ENCODE data around the gene KRT37.

Gene KRT37

DNA sequence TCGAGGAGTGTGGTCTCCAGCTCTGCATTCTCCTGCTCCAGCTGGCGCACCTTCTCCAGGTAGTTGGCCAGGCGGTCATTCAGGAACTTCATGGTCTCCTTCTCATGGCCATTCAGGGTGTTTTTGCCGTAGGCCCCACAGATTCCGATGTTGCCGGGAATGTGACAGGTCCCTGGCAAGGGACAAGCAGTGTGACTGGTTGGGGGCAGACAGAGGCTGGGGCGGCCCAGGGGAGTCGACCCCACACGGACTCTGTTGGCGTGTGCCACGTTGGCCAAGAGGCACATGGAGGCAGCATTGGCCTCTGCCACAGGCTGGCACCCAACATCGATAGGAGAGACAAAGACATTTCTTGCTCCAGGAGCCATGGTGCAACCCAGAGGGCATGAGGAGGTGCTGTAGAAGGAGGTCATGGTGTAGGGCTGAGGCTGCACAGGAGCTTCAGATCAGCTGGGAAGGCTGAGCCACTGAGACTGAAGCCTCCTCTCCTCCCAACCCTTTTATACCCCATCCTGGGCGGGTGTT lies at the start of gene KRT37:
KRT37 (minus strand) TSS at position 475 of the 525 bp plus-strand sequence; CDS start at position 413, 62 bp downstream.
- no peak for DNase-seq

DNA sequence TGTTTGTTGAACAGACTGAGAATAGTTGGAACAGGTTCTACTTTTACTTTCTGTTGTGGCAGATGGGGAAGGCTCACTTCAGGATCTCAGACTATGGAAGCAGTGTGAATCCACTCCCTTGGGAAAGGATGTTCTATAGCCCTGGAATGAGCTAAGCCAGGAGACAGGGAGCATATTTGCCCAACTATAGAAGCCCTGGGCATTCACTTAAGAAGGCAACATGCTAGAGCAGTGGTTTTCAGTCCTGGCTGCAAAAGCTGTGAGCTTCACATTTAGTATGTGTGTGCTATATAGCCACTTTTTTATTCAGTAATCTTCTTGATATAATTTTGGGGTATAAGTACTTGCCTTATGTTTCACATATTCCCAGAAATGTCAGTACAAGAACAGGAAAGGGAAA lies 44.0 kb upstream of the KRT37 start:
- no peak for DNase-seq

DNA sequence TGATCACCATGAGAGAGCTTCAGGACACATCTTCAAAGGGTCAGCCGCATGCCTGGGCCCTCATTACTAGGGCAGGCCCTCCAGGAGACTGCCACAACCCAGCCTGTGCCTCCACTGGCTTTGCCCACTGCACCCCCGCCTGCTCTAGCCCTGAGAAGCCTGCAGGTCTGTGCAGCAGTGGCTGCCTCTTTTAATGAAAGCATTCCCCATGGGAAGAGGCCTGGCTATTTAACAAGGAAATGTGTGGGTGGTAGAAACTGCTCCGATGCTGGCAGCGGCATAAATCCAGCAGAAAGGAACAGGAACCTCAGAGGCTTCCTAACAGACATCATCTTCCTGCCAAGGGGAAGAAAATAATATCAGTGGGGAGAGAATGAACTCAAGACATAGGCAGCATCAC lies 43.2 kb upstream of the KRT37 start:
- no peak for DNase-seq

DNA sequence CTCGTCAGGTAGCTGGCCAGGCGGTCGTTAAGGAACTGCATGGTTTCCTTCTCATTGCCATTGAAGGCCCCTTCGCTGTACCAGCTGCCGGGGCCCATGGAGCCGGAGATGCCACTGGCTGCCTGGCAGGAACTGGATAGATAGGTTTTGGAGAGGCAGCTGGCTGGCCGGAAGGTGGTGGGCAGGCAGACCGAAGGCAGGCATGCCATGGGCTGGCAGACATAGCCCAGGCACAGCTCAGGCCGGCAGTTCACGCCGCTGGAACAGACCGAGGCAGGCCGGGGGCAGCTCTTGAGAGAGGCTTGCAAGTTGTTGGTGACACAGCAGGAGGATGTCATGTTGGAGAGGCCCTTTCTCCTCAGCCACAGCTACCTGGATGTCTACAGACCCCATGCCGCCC lies 42.6 kb upstream of the KRT37 start, which contains the start of gene KRT32:
KRT32 (minus strand) TSS at position 399 of the 400 bp plus-strand sequence; CDS start at position 338, 61 bp downstream.
- DNase-seq = no peak

DNA sequence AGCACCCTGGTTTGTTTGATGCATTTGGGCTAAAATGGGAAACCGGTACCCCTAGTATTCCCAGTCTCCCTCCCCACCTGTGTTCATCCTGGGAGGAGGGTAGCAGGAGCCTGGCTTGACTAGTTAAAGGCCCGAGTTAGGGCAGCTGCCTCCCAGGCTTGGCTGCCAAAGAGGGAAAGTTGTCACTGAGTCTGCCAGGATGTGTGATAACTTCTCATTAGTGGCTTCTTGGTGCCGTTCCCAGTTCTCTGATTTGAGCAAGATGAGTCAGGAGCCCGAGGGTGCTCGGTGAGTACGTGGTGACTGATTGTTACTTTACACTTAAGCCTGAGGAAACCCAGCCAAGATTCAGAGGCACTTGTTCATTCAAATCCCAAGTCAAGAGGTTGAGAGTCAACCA lies 40.3 kb upstream of the KRT37 start:
- no peak for DNase-seq

DNA sequence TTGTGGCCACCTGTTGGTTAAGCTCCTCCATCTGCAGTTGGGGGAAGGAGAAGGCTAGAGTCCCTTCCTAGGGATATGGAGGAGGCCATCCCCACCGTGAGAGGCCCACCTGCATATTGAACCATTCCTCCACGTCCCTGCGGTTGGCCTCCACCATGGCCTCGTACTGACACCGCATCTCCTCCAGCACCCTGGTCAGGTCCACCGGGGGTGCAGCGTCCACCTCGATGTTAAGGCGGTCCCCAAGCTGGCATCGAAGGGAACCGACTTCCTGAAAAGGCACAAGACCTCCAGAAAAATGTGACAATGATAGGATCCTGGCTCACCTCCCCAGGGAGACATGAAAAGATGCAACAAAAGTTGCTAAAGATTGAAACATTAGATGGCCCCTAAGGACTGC lies 39.8 kb upstream of the KRT37 start:
- no peak for DNase-seq

DNA sequence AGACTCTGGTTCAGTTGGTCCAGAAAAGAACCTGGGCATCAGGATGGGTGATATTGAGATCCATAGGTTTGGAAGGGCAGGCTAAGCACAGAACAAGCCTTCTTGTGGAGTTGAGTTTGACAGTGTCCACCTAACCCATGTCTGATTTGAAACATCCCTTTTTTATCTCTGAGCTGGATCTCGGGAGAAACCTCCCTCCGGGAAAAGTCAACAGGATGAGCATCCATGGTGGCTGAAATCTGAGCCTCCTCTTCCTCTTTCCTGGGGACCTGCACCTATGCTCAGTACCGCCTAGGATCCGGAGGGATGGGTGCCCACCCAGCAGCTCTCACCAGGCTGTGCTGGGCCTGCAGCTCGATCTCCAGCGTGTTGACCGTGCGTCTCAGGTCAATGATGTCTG lies 39.4 kb upstream of the KRT37 start:
- no peak for DNase-seq

DNA sequence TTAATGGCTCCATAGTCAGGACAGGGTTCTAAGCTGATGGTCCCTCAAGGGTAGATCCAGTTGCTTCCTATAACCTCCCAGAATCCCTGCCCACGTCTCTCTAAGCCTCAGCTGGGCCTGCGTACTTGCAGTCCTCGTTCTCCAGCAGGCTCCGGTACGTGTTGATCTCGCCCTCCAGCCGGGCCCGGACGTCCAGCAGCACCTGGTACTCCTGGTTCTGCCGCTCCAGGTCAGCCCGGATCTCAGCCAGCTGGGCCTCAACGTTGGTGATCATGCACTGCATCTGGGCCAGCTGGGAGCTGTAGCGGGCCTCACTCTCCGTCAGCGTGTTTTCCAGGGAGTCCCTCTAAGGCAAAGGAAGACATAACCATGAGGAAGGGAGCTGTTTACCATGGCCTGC lies 38.3 kb upstream of the KRT37 start:
- DNase-seq = no peak

DNA sequence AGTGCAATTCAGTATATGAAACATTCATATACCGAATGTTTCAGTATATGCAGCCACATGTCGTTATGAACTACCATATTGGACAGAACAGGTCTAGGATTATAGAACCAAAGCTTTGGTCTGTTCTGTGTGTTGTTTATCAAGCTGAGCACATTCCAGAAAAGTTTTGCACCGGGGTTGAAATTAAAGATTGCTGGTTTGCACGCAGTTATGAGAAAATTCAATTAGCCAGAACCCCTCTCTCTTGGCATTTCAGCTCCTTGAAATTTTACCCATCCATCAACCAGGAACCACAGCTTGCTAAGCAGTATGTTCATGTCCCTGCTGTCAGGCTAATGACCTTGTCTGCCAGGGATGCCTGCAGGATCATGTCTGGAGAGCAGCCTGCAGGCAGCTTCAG lies 33.3 kb upstream of the KRT37 start:
- no peak for DNase-seq

DNA sequence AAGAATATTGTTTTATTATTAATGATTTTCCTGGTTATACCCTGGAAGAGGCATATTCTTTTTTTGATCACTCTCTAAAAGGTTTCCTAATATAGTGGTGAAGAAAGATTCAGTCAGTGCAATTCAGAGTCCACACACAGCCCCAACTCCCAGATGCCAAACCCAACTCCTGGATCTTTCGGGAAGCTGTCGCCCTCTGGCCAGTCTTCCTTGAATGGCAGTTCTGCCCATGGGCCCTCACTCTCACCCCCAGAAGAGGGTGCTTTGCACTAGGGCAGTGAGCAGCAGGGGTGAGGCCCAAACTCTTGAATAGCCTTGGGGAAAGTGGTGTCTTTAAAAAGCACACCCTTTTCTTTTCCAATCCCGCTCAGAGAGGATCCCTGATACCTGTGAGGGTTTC lies 31.8 kb upstream of the KRT37 start:
- DNase-seq = no peak

DNA sequence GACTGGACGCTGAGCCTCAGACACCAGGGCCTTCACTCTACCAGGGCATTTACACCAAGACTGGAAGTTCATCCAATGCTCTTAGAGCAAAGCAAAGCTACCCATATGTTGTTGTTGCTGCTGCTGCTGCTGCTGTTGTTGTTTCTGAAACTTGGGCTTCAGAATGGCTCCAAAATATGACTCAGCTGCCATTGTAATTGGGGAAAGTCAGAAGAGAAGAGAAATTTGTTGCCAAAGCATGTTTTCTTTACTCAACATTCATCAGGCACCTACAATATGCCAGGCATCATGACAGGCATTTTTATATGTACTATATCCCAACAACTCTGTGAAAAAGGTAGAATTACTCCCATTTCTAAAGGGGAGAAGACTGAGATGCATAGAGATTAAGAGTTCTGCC lies 30.9 kb upstream of the KRT37 start:
- DNase-seq = no peak

DNA sequence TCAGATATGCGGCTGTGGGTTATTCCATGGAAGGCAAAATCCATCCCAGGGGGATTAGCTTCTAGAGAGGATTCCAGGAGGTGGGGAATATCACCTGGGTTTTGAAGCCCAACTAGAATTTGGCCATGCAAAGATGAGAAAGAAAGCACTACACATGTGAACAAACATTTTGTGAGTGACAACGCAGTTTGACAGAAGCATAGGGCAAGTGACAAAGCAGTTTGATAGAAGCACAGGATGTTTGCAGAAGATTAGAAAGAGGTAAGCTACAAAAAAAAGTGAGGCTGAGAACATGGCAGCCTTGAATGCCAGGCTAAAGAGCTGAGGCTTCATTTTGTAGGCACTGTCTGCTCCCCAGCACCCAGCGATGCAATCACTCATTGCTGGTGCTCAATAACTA lies 28.7 kb upstream of the KRT37 start:
- no peak for DNase-seq

DNA sequence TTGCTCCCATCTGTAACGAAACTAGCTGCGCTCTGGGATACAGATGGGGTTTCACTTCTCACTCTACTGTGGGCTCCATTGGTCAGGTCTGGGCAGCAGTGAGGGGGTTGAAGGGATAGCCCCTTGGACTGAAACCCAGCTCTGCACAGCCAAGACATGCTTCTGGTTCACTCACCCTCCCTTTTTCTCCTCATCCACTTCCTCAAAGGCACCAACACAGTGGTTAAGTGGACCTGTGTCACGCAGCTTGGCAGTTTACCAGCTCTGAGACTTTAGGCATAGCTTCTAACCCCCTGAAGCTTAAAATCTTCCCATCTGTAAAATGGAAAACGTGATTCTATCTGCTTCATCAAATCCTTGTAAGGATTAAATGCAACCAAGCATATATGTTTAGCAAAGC lies 27.9 kb upstream of the KRT37 start:
- DNase-seq = no peak

DNA sequence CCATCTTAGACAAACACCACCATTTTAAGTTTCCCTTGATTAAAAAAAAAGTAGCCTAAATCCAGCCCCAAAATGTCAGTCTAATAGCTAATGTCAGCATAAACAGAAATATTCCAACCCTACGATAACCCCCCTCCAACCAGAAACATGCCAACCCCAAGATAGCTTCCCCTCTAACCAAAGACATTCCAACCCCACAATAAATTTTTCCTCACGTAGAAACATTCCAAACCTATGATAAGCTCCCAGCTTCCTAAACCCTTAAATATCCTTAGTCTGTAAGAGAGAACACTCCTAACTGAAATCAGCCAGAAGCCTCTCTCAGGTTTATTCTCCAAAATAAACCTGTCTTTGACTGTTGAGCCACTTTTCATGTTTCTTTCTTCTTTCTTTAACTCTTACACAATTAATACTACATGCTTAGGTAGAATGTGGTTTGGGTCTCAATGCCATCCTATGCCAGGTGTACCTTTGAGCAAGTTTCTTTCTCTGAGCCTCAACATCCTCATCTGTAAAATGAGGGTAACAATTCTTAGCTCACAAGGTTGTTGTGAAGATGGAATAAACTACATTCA lies 26.9 kb upstream of the KRT37 start:
- DNase-seq = no peak

DNA sequence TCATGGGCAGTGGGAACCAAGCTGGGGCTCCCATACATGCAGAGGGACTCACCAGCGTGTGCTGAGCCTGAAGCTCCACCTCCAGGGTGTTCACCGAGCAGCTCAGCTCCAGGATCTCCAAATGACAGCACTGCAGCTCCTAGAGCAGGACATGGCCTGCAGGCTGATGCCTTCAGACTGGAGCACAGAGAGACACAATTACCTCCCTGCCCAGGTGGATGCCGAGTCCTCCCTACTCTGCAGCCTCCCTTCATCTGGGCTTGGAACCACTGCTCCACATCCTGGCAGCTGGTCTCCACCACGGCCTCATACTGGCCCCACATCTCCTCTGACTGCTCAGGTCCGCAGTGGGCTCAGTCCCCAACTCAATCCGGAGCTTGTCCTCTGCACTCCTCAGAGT lies 24.6 kb upstream of the KRT37 start:
- DNase-seq = no peak

DNA sequence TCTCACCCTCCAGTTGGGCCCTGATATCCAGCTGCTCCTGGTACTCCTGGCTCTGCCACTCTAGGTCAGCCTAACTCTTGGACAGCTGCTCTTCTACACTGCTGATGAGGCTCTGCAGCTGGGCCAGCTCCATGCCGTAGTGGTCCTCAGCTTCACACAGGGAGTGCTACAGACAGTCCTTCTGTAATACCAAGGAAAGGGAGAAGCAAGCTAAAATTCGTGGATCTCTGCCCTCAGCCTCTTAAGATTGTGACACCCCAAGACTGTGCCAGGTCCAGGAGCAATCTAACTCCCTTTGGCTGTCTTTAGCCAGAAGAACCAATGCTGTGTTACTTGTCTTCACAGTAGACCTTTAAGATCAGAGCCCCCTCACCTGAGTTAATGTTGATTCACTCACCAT lies 24.1 kb upstream of the KRT37 start:
- DNase-seq = no peak

DNA sequence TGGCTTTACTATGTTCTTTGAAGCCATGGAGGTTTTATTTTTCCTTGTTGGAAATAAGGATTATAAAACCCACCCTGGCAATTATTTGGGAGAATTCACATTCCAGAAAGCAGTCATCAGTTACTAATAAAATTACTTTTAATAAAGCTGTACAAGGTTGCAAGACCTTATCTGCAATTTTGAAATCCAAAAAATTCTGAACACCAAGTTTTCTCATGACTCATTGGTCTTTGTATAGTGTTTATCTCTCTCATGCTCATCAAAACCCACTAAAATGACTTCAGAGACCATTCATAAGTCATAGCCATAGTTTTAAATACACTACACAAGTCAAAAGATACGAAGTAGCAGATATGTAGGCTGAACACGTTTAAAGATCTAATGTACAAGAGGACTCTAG lies 22.4 kb upstream of the KRT37 start:
- DNase-seq = no peak

DNA sequence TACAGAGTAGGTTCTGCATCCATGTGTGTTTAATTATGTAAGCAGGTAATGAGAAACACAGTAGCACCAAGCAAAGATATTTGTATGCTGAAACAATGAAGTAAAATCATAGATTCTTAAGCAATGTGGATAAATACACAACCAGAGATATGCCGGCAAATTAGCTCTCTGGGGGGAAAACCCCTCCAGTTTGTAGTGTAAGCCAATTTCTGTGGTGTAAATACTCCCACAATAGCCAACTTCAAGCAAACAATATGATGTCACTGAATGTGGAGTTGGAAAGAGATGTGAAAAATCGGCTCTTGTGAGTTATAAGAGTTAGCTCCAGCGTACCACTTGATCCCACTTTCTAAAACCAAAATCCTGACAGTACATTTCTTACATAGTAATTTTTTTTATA lies 20.3 kb upstream of the KRT37 start:
- no peak for DNase-seq

DNA sequence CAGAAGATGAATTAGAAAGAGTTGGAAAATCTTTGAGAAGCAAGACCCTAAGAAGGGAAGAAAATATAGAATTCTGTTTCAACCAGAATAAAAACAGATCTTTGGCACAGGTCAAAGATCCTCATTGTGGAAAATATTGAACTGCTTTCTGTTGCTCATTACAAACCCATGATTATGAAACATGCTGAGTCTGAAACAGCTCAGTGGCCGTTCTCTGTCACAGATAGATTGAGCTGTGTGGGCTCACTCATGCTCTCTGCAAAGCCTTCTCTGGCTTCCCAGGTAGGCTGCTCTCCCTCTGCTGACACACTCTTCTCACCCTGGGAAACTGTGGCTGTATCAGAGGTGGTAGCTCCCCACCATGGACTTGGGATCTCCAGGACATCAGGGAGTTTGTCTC lies 19.8 kb upstream of the KRT37 start:
- DNase-seq = no peak

DNA sequence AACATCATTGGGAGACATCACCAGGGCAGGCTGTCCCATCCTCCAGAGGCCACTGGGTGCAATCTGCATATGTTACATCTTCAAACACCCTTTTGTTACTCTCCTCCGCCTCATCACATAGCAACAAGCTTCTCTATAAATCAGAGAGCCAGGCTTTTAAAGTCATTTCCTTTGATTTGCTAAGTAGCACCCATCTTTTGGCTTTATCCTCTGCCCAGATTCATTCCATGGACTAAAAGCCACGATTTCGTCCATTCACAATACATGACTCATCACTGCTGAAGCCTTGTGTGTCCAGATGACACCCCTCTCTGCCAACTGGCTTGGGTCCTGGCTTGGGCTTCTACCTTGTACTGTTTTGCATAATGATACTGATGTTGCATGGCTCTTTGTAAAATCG lies 18.4 kb upstream of the KRT37 start:
- no peak for DNase-seq

DNA sequence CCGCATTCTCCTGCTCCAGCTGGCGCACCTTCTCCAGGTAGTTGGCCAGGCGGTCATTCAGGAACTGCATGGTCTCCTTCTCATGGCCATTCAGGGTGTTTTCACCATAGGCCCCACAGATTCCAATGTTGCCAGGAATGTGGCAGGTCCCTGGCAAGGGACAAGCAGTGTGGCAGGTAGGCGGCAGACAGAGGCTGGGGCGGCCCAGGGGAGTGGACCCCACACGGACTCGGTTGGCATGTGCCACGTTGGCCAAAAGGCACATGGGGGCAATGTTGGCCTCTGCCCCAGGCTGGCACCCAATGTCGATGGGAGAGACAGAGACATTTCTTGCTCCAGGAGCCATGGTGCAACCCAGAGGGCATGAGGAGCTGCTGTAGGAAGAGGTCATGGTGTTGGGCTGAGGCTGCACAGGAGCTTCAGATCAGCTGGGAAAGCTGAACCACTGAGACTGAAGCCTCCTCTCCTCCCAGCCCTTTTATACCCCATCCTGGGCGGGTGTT lies 16.2 kb upstream of the KRT37 start, which contains the start of gene KRT38:
KRT38 (minus strand) TSS at position 453 of the 503 bp plus-strand sequence; CDS start at position 391, 62 bp downstream.
- no peak for DNase-seq

DNA sequence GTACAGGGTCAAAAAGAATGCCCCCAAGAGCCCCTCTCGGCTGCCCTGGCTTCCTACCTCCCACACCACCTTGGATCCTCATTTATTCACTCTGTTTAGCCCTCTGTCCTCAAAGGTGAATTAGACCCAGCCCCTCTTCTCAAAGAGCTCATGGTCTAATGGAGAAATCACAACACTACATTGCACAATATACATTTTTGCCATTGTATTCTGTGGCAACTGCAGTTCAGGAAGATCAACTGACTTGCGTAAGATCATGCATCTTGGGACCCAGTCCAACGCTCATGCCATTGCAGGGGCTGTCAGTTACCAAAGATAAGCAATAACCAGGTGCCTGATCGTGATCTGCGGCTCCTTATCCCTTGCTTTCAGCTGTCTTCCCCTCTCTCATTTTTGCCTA lies 15.0 kb upstream of the KRT37 start:
- no peak for DNase-seq

DNA sequence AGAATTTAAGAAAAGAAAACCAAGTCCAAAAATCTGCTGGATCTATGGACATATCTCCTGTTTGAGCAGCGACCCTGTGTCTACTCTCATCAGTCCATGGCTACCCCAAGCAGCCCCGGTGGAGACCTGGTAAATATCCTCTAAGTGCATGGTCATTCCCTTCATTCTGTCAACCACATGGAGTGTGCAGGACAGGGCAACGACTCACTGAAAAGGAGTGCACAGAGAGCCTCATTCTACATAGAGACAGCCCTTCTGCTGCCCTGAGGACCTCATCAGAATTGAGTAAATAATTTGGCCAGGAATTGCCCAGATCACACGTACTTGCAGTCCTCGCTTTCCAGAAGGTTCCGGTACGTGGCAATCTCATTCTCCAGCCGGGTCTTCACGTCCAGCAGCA lies 13.4 kb upstream of the KRT37 start:
- DNase-seq = no peak

DNA sequence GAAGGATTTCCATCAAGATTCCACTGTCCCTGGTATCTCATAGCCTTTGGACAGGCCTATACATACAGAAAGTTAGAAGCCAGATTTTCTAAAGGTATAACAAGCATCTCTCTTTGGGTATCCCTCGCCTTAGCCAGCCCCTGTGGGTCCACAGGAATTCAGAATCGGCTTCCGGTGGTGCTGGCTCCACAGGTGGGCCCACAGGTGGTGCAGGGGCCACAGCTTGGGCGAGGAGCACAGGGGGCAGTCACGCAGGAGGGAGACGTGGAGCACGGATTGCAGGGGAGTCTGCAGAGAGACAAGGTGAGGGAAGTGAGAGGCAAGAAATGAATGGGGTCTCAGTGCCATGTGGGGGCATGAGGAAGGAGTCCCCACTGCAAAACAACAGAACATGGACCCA lies 12.9 kb upstream of the KRT37 start:
- no peak for DNase-seq

DNA sequence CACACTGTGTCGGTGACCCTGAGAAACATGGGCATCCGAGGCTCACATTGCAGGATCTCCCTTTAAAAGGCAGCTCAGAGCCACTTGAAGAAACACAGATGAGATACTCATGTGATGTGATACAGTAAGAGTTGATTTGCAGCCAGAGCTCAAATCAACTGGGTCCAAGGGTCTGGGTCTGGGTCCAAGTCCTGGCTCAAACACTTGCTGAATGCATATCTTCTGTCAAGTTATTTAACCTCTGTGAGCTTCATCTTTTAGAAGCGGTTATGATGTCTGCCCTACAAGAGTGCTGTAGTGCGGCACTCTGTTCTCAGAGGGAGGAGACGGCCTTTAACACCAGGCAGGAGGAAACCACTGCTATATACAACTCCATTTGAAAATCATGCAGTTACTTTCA lies 10.0 kb upstream of the KRT37 start:
- no peak for DNase-seq
